ENCODE measurements around the gene BAX. TPM values are rescaled to one million over a fixed set of nuclear protein-coding genes. Genes with fewer than 3 reads are reported as not detected.

Gene BAX
- total RNA-seq, 1 experiment from 2014 or later: 346 TPM

GRCh38 chr19:48945415-48945814, 9.3 kb upstream of the BAX start:
- H3K4me3 Mint-ChIP-seq: no peak overlapping the region
- DNase-seq (ENCODE audit: low spot score) (no peak), ATAC-seq (no peak)
- POLR2A ChIA-PET: no interaction called here
- H3K4me1 Mint-ChIP-seq: no peaks in the 10 kb centered on the region
- peaks cover 11% of the 10 kb centered on the region for H3K36me3 Mint-ChIP-seq
- CTCF ChIA-PET: interaction anchor here (0.6 to 2.4 kb wide), 2 partner anchors 25 to 27 kb away, joined by 3 to 10 read pairs; no protein-coding TSS in a partner anchor
- no peak overlapping the region for H3K27ac Mint-ChIP-seq
- H3K27me3 Mint-ChIP-seq (ENCODE audit: low read depth): peaks cover 10% of the 10 kb centered on the region
- peaks cover 6% of the 10 kb centered on the region for H3K9me3 Mint-ChIP-seq
- no peak for TF ChIP-seq ZNF317 (CRISPR knock-in tag; IDR thresholded peaks at IDR 0.05; ENCODE audit: borderline replicate concordance, low read depth)
- no peak for TF ChIP-seq ZNF423 (CRISPR knock-in tag; IDR thresholded peaks at IDR 0.05)
- no peak for TF ChIP-seq ZNF512 (CRISPR knock-in tag; IDR thresholded peaks at IDR 0.05; ENCODE audit: borderline replicate concordance)
- no peak for TF ChIP-seq ATF1 (CRISPR knock-in tag; IDR thresholded peaks at IDR 0.05)
- TF ChIP-seq NFATC4 (CRISPR knock-in tag; IDR thresholded peaks at IDR 0.05): no peak
- TF ChIP-seq CTCF (IDR thresholded peaks at IDR 0.05): no peak
- TF ChIP-seq SOX15 (CRISPR knock-in tag; IDR thresholded peaks at IDR 0.05): no peak
- TF ChIP-seq NFYB (CRISPR knock-in tag; conservative IDR thresholded peaks at IDR 0.05; ENCODE audit: low read depth): no peak
- no peak for TF ChIP-seq ARID4B (CRISPR knock-in tag; IDR thresholded peaks at IDR 0.05; ENCODE audit: borderline replicate concordance)
- TF ChIP-seq ZNF532 (CRISPR knock-in tag; IDR thresholded peaks at IDR 0.05; ENCODE audit: borderline replicate concordance): no peak
- TF ChIP-seq MLX (CRISPR knock-in tag; IDR thresholded peaks at IDR 0.05): no peak
- no peak for TF ChIP-seq ZNF396 (CRISPR knock-in tag; IDR thresholded peaks at IDR 0.05; ENCODE audit: borderline replicate concordance)
- no peak for TF ChIP-seq PRDM15 (CRISPR knock-in tag; IDR thresholded peaks at IDR 0.05)
- no peak for TF ChIP-seq FOXP1 (CRISPR knock-in tag; IDR thresholded peaks at IDR 0.05; ENCODE audit: borderline replicate concordance)
- no peak for TF ChIP-seq ZBTB43 (CRISPR knock-in tag; IDR thresholded peaks at IDR 0.05)
- TF ChIP-seq NFE2L1 (CRISPR knock-in tag; IDR thresholded peaks at IDR 0.05): no peak
- no peak for TF ChIP-seq ZNF425 (CRISPR knock-in tag; conservative IDR thresholded peaks at IDR 0.05)
